ENCODE data around the gene MCM3. TPM values are rescaled to one million over a fixed set of nuclear protein-coding genes. Genes with fewer than 3 reads are reported as not detected.

The MCM3 gene
- polyA plus RNA-seq, 1 donor from 2014 or later: 8.6 TPM

GRCh38 chr6:52306972-52307870 lies 22.7 kb upstream of the MCM3 start:
- no peaks in the 10 kb centered on the region for H3K27me3 ChIP-seq (ENCODE audit: insufficient read depth, low read depth, low read length)
- H4K20me1 ChIP-seq (ENCODE audit: insufficient read depth): no peaks in the 10 kb centered on the region
- no peak overlapping the region for H3K27ac ChIP-seq (ENCODE audit: low read length)
- TF ChIP-seq POLR2AphosphoS5 (IDR thresholded peaks at IDR 0.05): no peak
- TF ChIP-seq RAD21 (conservative IDR thresholded peaks at IDR 0.05): no peak
- no peak for TF ChIP-seq SMC3 (conservative IDR thresholded peaks at IDR 0.05; ENCODE audit: poor library complexity)
- TF ChIP-seq, protein P1, sequence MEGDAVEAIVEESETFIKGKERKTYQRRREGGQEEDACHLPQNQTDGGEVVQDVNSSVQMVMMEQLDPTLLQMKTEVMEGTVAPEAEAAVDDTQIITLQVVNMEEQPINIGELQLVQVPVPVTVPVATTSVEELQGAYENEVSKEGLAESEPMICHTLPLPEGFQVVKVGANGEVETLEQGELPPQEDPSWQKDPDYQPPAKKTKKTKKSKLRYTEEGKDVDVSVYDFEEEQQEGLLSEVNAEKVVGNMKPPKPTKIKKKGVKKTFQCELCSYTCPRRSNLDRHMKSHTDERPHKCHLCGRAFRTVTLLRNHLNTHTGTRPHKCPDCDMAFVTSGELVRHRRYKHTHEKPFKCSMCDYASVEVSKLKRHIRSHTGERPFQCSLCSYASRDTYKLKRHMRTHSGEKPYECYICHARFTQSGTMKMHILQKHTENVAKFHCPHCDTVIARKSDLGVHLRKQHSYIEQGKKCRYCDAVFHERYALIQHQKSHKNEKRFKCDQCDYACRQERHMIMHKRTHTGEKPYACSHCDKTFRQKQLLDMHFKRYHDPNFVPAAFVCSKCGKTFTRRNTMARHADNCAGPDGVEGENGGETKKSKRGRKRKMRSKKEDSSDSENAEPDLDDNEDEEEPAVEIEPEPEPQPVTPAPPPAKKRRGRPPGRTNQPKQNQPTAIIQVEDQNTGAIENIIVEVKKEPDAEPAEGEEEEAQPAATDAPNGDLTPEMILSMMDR (IDR thresholded peaks at IDR 0.05; ENCODE audit: poor library complexity, severe bottlenecking): no peak
- no peak for TF ChIP-seq EP300 (conservative IDR thresholded peaks at IDR 0.05; ENCODE audit: poor library complexity, severe bottlenecking)
- no peak for TF ChIP-seq EZH2 (IDR thresholded peaks at IDR 0.05; ENCODE audit: borderline replicate concordance, insufficient read depth, low read length, poor library complexity, severe bottlenecking)
- TF ChIP-seq TAF1 (IDR thresholded peaks at IDR 0.05; ENCODE audit: low read depth): no peak
- no peak for TF ChIP-seq MXI1 (conservative IDR thresholded peaks at IDR 0.05; ENCODE audit: poor library complexity, severe bottlenecking)
- TF ChIP-seq, protein P2, sequence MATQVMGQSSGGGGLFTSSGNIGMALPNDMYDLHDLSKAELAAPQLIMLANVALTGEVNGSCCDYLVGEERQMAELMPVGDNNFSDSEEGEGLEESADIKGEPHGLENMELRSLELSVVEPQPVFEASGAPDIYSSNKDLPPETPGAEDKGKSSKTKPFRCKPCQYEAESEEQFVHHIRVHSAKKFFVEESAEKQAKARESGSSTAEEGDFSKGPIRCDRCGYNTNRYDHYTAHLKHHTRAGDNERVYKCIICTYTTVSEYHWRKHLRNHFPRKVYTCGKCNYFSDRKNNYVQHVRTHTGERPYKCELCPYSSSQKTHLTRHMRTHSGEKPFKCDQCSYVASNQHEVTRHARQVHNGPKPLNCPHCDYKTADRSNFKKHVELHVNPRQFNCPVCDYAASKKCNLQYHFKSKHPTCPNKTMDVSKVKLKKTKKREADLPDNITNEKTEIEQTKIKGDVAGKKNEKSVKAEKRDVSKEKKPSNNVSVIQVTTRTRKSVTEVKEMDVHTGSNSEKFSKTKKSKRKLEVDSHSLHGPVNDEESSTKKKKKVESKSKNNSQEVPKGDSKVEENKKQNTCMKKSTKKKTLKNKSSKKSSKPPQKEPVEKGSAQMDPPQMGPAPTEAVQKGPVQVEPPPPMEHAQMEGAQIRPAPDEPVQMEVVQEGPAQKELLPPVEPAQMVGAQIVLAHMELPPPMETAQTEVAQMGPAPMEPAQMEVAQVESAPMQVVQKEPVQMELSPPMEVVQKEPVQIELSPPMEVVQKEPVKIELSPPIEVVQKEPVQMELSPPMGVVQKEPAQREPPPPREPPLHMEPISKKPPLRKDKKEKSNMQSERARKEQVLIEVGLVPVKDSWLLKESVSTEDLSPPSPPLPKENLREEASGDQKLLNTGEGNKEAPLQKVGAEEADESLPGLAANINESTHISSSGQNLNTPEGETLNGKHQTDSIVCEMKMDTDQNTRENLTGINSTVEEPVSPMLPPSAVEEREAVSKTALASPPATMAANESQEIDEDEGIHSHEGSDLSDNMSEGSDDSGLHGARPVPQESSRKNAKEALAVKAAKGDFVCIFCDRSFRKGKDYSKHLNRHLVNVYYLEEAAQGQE (IDR thresholded peaks at IDR 0.05; ENCODE audit: borderline replicate concordance): no peak
- H3K36me3 ChIP-seq (ENCODE audit: insufficient read depth, low read length): no peaks in the 10 kb centered on the region
- no peaks in the 10 kb centered on the region for H3K79me2 ChIP-seq (replicated peaks; ENCODE audit: insufficient read depth, low read length)
- H3F3A ChIP-seq (ENCODE audit: insufficient read depth, low read length, poor library complexity, severe bottlenecking): no peaks in the 10 kb centered on the region
- no peak overlapping the region for H2AFZ ChIP-seq (ENCODE audit: low read depth, low read length)
- no peaks in the 10 kb centered on the region for H3K9me3 ChIP-seq (ENCODE audit: low read length)
- H3K9me2 ChIP-seq (ENCODE audit: insufficient read depth, low read length): no peaks in the 10 kb centered on the region
- no peak overlapping the region for H3K4me3 ChIP-seq (ENCODE audit: low read length)
- no peak overlapping the region for H3K4me2 ChIP-seq (ENCODE audit: low read length)
- no peak overlapping the region for H3K9ac ChIP-seq (ENCODE audit: low read length)

DNA sequence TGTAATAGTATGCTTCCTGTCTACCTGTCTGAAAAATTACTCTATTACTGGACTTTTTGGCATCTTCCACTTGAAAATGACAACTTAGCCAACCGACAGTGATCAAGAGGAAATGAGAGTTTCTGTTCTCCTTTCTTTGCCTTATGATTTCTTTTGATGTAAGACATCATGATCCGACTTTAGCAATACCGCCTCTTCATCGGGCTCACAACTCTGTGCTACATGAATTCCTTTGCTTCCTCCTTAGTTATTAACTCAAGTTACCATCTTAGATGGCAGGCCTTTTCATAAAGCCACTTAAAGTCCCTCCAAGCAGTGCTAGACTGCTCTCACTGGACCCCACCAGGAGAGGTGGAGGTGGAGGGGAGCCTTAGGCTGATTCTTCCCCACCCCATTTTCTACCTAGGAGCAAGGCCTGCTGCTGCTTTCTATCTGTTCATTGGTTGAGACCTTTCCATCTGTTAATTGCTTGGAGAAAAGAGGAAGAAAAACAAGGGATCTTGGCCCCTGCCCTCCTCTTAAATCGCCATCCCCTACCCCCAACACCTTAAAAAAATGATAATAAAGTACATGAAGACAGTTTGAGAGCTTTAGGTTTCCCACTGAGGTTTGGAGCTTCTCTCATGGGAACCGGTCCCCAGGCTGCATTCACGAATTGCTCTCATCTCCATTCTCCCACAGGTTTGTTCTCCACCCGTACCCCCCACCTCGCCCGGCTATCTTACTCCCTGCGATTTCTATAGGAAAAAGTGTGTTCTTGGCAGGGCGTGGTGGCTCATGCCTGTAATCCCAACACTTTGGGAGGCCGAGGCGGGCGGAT lies 21.6 kb upstream of the MCM3 start:
- Histone ChIP-seq H3K36me3 (ENCODE audit: insufficient read depth, low read length) (no peaks in the 10 kb centered on the region), H3K79me2 (replicated peaks; ENCODE audit: insufficient read depth, low read length) (no peaks in the 10 kb centered on the region), H3K9me2 (ENCODE audit: insufficient read depth, low read length) (no peaks in the 10 kb centered on the region), H3K4me2 (ENCODE audit: low read length) (no peak overlapping the region), H4K20me1 (ENCODE audit: insufficient read depth) (no peaks in the 10 kb centered on the region), H3F3A (ENCODE audit: insufficient read depth, low read length, poor library complexity, severe bottlenecking) (no peaks in the 10 kb centered on the region), H3K9ac (ENCODE audit: low read length) (no peak overlapping the region), H2AFZ (ENCODE audit: low read depth, low read length) (no peak overlapping the region), H3K27me3 (ENCODE audit: insufficient read depth, low read depth, low read length) (no peaks in the 10 kb centered on the region), H3K4me3 (ENCODE audit: low read length) (no peak overlapping the region), H3K9me3 (ENCODE audit: low read length) (no peaks in the 10 kb centered on the region), H3K27ac (ENCODE audit: low read length) (no peak overlapping the region)
- TF ChIP-seq SMC3 (conservative IDR thresholded peaks at IDR 0.05; ENCODE audit: poor library complexity) (no peak), EP300 (conservative IDR thresholded peaks at IDR 0.05; ENCODE audit: poor library complexity, severe bottlenecking) (no peak), TAF1 (IDR thresholded peaks at IDR 0.05; ENCODE audit: low read depth) (no peak), POLR2AphosphoS5 (IDR thresholded peaks at IDR 0.05) (no peak), RAD21 (conservative IDR thresholded peaks at IDR 0.05) (no peak), MXI1 (conservative IDR thresholded peaks at IDR 0.05; ENCODE audit: poor library complexity, severe bottlenecking) (no peak), EZH2 (IDR thresholded peaks at IDR 0.05; ENCODE audit: borderline replicate concordance, insufficient read depth, low read length, poor library complexity, severe bottlenecking) (no peak)
- TF ChIP-seq, protein P2 (IDR thresholded peaks at IDR 0.05; ENCODE audit: borderline replicate concordance): no peak
- TF ChIP-seq, protein P1 (IDR thresholded peaks at IDR 0.05; ENCODE audit: poor library complexity, severe bottlenecking): no peak
